GM19452 (cell line): Measurements from ENCODE around the gene BCO2.

Experiments used
- ATAC-seq: cut with Tn5 transposase; IDR thresholded peaks from one replicate; pipeline ENCODE4 v1.9.1; 2021; ENCODE audit not compliant: unreplicated experiment

The BCO2 gene

DNA sequence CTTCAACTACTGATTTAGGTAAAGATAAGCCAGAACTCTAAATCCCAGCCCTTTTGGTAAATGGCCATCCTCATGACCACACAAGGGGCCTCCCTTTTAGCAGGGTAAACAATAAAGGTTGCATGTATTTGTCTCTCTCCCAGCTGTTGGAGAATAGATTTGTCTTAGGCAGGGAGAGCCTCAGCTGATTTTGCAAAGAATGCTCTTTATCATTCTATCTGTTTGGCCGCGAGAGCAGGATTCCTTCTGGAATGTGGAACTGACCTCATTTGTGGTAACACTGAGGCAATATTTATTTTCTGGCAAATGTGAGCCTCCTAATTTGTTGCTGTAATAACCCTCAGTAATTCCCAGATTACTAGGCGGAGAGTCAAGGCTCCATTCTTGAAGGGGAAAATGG, 66.2 kb downstream of the BCO2 start:
- ATAC-seq = no peak

DNA sequence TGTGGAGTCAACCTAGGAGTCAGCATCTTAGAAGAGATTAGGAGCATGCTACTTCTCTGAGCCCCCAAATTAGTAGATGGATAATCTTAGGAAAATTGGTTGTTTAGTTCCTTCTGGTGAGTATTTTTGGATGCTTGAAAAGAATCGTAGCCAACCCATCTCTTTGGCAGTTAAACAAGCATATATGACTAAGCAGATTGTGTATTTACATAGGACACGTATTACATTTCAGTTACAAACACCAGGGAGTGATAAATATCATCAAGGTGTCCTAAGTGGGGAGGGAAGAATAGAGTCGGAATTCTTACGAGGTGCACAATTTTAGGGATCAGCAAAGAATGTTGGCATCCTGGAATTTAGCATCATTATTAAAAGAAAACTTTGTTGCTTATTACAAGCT, 71.9 kb downstream of the BCO2 start:
- ATAC-seq = no peak

DNA sequence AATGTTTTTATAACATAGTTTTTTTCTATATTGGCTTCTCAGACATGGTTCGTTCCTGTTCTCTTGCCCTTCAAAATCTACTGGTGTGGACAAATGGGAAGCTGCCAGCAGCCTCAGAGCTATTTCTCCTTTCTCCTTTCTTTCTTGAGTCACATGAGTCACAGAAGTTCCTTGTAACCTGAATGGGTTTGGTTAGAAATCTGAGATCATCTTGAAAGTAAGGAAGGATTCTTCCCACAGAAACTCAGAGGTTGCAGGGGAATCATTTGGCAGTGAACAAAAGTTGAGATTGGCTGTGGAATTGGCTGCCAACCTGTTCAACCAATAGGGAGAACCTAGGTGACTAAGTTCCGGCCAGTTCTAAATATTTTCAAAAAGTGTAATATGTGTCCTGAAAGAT, 72.9 kb downstream of the BCO2 start:
- no peak for ATAC-seq

DNA sequence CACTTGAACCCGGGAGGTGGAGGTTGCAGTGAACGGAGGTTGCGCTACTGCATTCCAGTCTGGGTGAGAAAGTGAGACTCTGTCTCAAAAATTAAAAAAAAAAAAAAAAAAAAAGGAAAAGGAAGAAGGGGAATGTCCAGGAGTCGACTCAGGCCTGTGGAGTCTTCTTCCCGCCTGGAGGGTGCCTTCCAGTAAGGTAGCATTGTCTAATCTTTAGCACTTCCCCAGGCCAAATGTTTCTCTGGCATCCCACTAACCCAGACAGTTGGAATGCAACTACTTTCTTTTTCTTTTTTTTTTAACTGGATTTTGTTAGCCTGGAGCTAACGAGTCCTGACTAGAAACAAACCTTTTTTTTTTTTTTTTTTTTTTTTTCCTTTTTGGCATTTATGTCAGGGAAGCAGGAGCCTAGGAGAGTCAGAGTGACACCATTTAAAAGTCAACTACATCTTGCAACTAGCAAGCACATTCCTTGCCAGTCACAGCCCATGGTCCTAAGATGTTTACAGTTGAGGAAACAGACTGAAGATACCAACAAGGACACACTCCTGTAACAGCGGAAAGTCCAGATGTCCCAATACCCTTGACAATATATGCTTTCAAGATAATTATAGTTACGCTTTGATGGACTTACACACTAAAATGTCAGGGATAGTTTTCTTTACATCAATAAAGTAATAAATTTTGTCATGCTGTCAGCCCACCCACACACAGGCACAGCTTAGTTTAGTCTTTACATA, 74.7 kb downstream of the BCO2 start:
- ATAC-seq = no peak

DNA sequence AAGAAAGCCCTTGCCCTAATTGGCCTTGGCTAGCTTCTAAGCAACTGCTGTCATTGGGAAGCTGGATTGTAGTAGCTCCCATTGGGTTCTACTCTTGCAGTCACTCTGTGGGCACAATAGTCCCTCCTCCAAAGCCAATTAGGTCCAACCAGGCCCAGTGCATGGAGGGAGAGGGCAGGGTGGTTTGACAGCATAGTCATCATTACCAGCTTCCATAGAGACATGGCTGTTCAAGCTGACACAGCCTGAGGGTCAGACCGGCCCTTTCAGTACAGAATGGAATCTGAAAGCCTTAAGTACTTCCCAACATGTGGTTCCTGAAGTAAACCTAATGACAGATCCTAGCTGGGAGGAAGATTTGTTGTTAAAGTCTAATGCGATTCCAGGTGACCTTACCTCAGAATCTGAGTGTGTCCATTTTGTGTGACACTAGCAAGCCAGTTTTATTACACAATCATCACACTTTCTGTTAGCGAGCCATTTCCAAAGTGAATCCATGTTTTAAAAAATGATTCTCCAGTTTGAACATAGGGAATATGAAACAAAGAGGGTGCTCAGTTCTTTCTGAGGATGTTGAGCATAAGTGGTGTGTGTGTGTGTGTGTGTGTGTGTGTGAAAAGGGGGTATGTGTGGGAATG, 78.4 kb downstream of the BCO2 start:
- ATAC-seq = no peak

DNA sequence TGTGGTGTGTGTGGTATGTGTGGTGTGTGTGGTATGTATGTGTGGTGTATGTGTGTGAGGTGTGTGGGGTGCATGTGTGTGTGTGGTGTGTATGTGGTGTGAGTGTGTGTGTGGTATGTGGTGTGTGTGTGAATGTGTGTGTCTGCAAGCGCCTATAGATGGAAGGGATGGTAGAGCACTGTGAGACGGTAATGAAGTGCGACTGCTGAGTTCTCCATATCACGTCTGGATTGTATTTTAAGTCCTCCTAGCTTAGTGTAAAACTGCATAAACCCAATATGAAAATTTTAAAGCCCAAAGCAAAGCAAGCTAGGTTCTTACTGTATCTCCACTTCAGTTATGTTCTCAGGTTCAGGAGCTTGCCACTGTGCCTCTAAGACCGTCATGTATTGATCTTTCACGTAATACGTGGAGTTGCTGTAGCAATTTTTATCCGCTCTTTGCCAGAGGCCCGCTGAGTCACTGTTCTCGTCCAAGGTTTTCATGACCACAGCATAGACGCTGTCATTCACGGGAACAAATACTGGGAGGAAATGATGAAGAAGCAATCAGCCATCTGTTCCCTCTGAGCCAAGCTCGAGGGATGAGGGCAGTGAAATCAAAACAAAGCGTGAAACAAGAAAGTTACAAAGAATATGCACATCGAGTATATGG, 79.9 kb downstream of the BCO2 start:
- no peak for ATAC-seq

DNA sequence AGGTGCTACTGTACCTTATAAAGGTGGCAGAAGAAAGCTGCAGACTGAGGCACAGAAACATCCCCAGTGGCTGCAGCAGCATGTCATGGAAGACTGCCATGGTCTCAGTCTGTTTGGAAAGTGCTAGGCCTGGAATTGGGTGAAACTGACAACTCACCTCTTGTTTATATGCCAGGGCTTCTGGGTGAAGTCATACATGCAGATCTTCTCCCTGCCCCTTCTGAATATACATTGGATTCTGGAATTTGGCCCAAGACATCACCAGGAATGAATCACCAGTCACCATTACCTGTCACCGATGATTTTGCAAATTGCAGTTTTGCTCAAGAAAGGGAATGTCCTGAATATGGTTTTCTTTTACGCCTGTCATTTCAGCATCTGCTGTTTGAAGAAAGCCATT, 85.2 kb downstream of the BCO2 start, which contains the start of gene PLET1:
PLET1 (minus strand) TSS at position 371 of the 400 bp plus-strand sequence; CDS start at position 100, 271 bp downstream.
- no peak for ATAC-seq

DNA sequence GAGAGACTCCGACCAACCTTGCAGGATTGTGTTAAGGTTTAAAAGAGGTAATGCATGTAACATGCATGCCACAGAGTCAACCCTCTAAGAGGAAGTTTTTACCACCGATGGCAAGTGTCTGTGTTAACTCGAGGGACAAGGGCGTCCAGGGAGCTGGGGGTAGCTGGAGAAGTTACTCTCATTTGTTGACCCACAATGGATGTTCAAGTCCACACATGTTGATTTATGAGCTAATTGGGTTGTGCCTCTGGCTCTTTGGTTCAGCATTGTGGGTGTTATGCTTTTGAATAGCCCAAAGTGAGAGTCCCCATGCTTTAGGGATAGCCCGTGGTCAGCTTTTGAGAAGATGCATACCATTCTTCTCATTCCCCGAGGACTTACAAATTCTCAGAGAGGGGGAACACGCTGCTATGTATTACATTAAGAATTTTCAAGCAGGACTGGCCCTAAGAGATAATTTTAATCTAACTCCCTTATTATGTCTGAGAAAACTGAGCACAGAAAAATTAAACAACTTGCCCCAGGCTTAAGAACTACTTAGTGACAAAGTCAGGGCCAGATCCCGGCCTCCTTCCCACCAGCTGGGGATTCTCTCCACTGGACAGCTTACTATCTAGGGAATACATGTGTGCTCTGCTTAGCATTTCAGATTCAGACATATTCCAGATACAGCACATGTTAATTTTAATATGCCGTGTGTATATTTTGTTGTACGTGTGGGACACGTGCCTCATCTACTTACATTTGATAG, 90.5 kb downstream of the BCO2 start:
- ATAC-seq = no peak

DNA sequence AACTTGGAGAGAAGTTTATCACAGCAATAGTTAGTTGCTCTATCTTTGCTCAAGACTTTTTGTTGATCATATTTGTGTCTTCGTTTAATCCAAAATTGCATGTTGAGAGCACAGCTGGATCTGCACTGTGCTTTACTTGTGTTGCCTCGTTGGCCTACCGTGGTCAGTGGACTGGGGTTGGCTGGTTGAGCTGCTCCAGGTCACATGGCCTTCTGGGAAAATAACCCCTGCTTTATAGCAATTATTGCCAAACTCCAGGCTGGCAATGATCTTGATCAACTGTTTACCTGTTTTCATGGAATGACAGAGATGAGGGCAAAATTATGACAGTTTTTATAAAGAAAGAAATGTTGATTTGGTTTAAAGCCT, 91.1 kb downstream of the BCO2 start:
- ATAC-seq = no peak

DNA sequence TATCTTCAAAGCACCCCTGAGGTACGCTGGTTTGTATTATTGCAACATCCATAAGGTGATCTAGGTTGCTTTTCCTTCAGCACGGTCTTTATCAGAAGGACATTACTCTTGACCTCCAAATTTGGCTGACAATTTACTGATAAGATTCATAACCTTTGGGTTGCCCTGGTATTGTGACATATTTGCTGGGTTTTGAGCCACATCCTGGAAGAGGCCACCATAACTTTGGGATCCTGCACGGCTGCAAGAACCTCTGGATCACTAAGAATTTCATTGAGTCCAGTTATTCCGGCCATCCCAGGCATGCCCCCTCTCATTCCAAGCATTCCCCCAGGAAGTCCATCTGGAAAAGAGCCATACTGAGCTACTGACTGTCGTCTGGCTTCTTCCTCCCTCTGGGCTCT, 91.9 kb downstream of the BCO2 start:
- ATAC-seq = no peak

DNA sequence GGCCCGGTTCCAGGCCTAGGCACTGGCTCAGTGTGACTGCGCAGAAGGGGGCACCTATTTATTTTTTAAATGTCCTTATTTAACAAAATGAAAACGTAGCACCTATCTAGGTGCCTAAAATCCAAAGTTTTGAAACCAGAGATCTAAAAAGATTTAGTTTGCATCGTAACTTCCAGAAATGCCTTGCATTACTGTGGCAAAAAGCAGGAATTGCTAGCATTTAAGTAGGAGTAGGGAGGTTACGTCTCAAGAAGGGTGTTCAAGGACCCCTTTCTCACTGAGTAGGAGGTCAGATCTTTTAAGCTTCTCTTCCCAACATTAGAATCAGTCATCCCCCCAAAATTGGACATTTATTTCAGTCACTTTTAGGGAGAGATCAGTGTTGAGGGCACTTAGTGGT, 93.1 kb downstream of the BCO2 start:
- ATAC-seq = no peak
